Activated CD8-positive, alpha-beta memory T cell treated with anti-CD3 and anti-CD28 coated beads for 4 hours (primary cell): ENCODE data around the gene GSK3A.

Source experiments
- DNase-seq, 2 donors: peaks; one replicate each; pipeline ENCODE4 v3.0.0-alpha.2; 2020; ENCODE audit warnings: low read depth in 2 of 2

Gene GSK3A

GRCh38 chr19:42199440-42200115 is 42.8 kb downstream of the GSK3A start:
- no peak for DNase-seq

DNA sequence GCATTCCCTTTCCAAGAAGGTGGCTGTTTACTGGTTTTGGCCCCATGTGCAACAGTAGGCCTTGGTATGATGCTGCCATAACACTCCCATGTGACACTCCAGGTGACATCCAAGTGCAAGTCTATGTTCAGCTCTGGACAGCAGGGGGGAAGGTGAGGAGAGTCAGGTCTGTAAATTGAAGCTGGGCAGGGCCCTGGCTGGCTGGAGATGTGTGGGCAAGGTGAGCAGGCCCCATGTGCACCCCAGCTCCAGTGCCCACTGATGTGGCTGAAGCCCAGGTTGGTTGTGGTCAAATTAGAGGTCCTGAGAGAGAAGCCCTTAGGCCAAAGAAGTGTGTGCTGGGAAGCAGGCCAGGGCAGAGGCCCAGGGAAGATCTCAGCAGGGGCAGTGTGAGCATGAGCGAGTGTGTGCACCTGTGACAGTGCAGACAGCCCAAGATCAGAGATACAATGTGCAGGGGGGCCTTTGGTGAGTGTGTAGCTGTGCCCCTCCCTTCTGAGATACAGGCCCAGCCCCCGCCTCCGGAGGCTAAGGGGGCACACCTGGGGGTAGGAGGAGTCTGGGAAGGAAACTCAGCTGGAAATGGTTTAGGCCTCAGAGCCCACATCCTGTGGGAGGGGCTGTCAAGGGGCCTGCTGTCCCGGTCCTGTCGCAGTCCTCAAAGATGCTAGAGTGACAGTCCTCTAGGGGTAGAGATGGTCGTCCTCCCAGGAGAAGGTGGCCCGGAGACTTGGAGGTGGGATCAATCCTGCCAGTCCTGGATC is 43.5 kb downstream of the GSK3A start:
- DNase-seq: peak; percentile 57 to 58

GRCh38 chr19:42197375-42197817 is 45.0 kb downstream of the GSK3A start:
- no peak for DNase-seq

DNA sequence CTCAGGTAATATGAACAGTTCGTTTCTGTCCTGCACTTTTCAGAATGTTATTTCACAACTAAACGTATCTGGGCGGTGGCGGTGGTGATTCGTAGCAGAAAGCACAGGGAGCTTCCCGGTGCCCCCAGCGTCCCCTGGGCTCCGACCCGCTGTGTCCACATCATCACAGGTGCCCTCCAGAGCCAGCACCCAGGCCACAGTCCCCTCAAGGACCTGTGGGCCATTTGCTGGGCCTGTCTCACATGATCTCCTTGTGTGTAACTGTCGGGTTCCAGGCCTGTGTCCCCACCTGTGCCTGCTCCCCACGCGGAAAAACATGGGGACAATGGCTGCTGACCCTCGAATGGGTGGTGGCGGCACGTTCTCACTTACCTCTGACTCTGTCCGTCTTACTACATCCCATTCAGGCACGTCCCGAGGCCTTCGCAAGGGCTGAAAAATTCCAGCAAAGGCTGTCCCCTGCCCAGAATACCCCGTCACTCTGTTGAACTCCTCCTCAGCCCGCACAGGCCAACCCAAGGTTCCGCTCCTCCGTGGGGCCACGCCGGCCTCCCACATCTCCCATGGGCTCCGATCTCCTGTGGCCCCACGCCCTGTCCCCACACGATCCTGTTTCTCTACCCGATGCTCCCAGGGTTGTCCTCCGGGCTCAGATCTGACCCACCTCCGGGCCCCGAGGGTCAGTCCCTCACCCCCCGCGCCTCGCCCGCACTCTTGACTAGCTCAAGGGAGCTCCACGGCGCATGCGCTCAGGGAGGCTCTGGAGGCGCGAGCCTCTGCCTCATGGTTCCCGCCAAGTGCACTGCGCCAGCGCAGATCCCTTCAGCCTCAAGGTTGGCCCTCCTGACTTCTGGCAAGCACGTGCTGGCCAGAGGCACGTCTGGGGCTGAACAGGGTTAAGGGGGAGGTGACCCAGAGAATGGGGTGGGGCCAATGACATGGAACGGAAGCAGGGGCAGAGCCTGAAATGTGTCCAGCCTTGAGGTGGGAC is 46.1 kb downstream of the GSK3A start:
- no peak for DNase-seq

- DNase-seq: no peak
These were observed 48.7 kb downstream of the GSK3A start for GRCh38 chr19:42193706-42194105.

DNA sequence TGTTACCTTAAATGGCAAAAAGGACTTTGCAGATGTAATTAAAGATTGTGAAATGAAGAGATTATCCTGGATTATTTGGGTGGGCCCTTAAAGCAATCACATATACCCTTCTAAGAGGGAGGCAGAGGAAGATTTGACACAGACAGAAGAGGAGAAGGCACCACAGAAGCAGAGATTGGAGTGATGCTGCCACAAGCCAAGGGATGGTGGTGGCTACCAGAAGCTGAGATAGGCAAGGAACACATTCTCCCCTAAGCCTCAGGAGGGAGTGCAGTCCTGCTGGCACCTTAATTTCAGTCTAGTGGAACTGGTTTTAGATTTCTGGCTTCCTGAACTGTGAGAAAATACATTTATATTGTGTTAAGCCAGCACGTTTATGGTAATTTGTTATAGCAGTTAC is 49.1 kb downstream of the GSK3A start:
- no peak for DNase-seq

- no peak for DNase-seq
These were observed 50.5 kb downstream of the GSK3A start for GRCh38 chr19:42191855-42192254.

- DNase-seq: no peak
These were observed 51.1 kb downstream of the GSK3A start for GRCh38 chr19:42191330-42191729.

DNA sequence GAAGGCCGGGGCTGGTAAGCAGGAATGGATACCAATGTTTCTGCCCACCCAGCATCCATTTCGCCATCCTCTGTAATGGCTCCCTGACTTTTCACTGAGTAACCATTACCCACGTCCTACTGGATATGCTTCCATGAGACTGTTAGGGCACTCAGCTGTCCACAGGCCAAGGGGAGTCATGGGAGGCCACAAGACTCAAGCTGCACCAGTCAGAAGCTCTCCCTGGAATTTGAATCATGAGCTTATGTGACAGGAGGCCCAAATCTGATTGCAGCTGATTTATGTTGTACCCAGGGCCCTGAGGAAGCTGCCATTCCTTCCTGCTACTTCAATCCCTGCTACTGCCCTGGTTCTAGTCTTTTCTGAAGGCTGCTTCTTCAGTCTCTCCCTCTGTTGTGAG is 53.3 kb downstream of the GSK3A start:
- DNase-seq: no peak

DNA sequence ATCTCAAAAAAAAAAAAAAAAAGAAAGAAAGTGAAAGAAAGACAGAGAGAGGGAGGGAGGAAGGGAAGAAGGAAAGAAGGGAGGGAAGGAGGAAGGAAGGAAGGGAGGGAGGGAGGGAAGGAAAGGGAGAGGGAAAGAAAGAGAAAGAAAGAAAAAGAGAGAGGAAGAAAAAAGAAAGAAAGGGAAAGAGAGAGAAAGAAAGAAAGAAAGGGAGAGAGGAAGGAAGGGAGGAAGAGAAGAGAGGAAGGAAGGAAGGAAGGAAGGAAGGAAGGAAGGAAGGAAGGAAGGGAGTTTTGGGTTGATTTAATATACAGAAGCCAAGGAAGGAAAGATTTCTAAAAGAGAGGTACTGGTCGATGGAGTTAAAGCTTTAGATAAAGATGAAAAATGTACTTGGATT is 53.7 kb downstream of the GSK3A start:
- DNase-seq: no peak

DNA sequence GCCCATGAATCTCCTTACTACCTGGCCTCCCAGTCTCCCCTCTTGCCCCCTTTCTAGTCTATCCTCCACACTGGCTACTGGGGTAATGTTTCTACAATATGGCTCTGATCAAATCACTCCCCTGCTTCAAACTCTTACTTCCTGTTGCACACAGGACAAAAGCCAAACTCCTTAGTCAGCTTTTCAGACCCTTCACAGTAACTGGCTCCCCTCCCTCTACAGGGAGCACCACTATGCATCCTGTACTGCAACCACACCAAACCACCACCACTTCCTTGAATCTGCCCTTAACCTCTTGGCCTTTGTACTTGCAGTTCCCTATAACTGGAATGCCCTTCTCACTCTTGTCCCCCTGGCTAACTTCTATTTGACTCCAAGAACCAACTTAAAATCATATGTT is 57.1 kb downstream of the GSK3A start:
- no peak for DNase-seq

DNA sequence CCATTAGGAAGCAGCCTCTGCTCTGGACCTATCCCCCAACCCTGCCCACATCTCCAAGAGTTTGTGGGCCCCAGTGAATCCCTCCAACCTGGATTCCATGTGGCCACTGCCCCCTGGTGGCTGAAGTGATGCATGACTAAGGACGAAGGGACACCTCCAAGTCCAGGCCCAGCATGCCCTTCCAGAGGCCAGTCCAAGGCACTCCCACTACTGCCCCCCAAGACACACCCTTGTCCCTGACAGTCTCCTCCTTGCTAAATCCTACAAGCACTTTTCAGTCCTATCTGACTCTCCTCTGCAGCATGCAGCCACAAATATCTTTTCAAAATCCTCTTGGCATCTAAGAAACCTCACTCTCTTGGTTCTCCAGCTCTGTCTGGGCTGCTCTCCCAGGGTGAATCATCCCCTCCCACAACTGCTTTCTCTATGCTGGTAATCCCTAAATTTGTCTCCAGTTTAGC is 58.0 kb downstream of the GSK3A start:
- peak; percentile 39 to 54 for DNase-seq
